SU-DHL-6 (cell line): ENCODE results near the gene SPX.

Source experiments
- CTCF ChIP-seq: fragments of 200-600 bp; sonication (generic); IDR thresholded peaks from one replicate; pipeline ENCODE4 v1.5.1; 2017; ENCODE audit warnings: antibody characterized with exemption, mild to moderate bottlenecking, low read length, moderate library complexity; ENCODE audit not compliant: insufficient read depth, poor library complexity, severe bottlenecking
- EZH2phosphoT487 ChIP-seq: fragments of 200-600 bp; sonication (generic), shearing (Covaris generic); conservative IDR thresholded peaks from 2 replicates; pipeline ENCODE4 v1.6.1; 2018; ENCODE audit warnings: mild to moderate bottlenecking, antibody characterized with exemption, low read length, moderate library complexity, mixed read lengths

GRCh38 chr12:21526053-21526452 is at the start of gene SPX:
- TF ChIP-seq CTCF (no peak), EZH2phosphoT487 (no peak)
